Naive thymus-derived CD4-positive, alpha-beta T cell (primary cell): ENCODE results near the gene KLHL4. TPM values are rescaled to one million over a fixed set of nuclear protein-coding genes. Genes with fewer than 3 reads are reported as not detected.
"Not testable (repeated sequence)": the region's sequence is repeated elsewhere in the genome, so short reads cannot be mapped to it uniquely, and the experiment has no call there.

Source experiments
- ATAC-seq: fragments of 150-1000 bp; cut with Tn5 transposase; 2 replicates; pipeline ENCODE4 v1.10.0; 2021; ENCODE audit warnings: mild to moderate bottlenecking, moderate library complexity
- CTCF ChIA-PET: fragments of 350-600 bp; sonication (Branson Sonifier 250); formaldehyde crosslinking; loops from one replicate; lab custom pipeline; 2021; ENCODE audit warnings: antibody characterized with exemption; lab: Charles Lee
- POLR2A ChIA-PET: fragments of 350-600 bp; sonication (Branson Sonifier 250); formaldehyde crosslinking; loops from one replicate; lab custom pipeline; 2021; ENCODE audit warnings: antibody characterized with exemption, inconsistent platforms; lab: Charles Lee
- DNase-seq, 9 donors: peaks; one replicate each; pipeline versions ENCODE4 v3.0.0 to v3.0.0-alpha.2; 2020 to 2022; ENCODE audit warnings: mixed read lengths in 1 of 9
- H3K27ac ChIP-seq: one replicate; pipeline ENCODE4 v1.7.0; 2013; ENCODE audit warnings: mild to moderate bottlenecking, low read depth, low read length, moderate library complexity
- H3K27me3 ChIP-seq, 2 donors: one replicate each; pipeline ENCODE4 v1.7.0; 2013; ENCODE audit warnings: low read length in 2 of 2, mild to moderate bottlenecking in 2 of 2, moderate library complexity in 2 of 2; ENCODE audit not compliant: control insufficient read depth in 2 of 2, insufficient read depth in 2 of 2
- H3K36me3 ChIP-seq, 3 experiments: 1 replicate in 2 of 3; 2 replicates in 1 of 3; pipeline ENCODE4 v1.7.0; 2013; ENCODE audit warnings: low read length in 3 of 3, mild to moderate bottlenecking in 3 of 3, moderate library complexity in 1 of 3; ENCODE audit not compliant: insufficient read depth in 3 of 3, control insufficient read depth in 2 of 3
- H3K4me1 ChIP-seq, 2 donors: one replicate each; pipeline ENCODE4 v1.7.0; 2013; ENCODE audit warnings: low read length in 2 of 2, mild to moderate bottlenecking in 2 of 2, moderate library complexity in 1 of 2; ENCODE audit not compliant: control insufficient read depth in 2 of 2, insufficient read depth in 2 of 2
- H3K4me3 ChIP-seq: 2 replicates; pipeline ENCODE4 v1.7.0; 2013; ENCODE audit warnings: mild to moderate bottlenecking, low read length
- H3K9me3 ChIP-seq, 3 experiments: 1 replicate in 2 of 3; 2 replicates in 1 of 3; pipeline ENCODE4 v1.7.0; 2013; ENCODE audit warnings: low read length in 3 of 3; ENCODE audit not compliant: control insufficient read depth in 2 of 3
- H3K27ac Mint-ChIP-seq, 9 donors: one replicate each; pipeline ENCODE4 v1.8.0; 2020 to 2022; ENCODE audit warnings: mixed read lengths in 9 of 9, mild to moderate bottlenecking in 8 of 9, moderate library complexity in 5 of 9, inconsistent platforms in 2 of 9
- H3K27me3 Mint-ChIP-seq, 5 donors: one replicate each; pipeline ENCODE4 v1.8.0; 2021 to 2022; ENCODE audit warnings: mixed read lengths in 5 of 5, mild to moderate bottlenecking in 1 of 5
- H3K36me3 Mint-ChIP-seq, 5 donors: one replicate each; pipeline ENCODE4 v1.8.0; 2020 to 2022; ENCODE audit warnings: mixed read lengths in 5 of 5, mild to moderate bottlenecking in 3 of 5, inconsistent platforms in 1 of 5
- H3K4me1 Mint-ChIP-seq, 7 donors: one replicate each; pipeline ENCODE4 v1.8.0; 2020 to 2022; ENCODE audit warnings: mixed read lengths in 7 of 7, mild to moderate bottlenecking in 3 of 7, inconsistent platforms in 1 of 7
- H3K4me3 Mint-ChIP-seq, 10 donors: one replicate each; pipeline ENCODE4 v1.8.0; 2020 to 2022; ENCODE audit warnings: mild to moderate bottlenecking in 10 of 10, mixed read lengths in 10 of 10, moderate library complexity in 6 of 10, inconsistent platforms in 2 of 10
- H3K9me3 Mint-ChIP-seq, 11 donors: one replicate each; pipeline ENCODE4 v1.8.0; 2020 to 2022; ENCODE audit warnings: mixed read lengths in 11 of 11, mild to moderate bottlenecking in 4 of 11, inconsistent platforms in 1 of 11, moderate library complexity in 1 of 11
- intact Hi-C, 2 donors: fragments of 100-400 bp; cut with micrococcal nuclease; formaldehyde crosslinking; loops; one replicate each; pipeline ENCODE4 v1.15.1; 2023
- polyA plus RNA-seq, 2 donors: library from polyadenylated mRNA; unstranded; fragments of 300-500 nt; fragmentation: Illumina TruSeq; gene quantifications; one replicate each; pipeline ENCODE4 v1.2.3, GENCODE V29; 2021
- total RNA-seq, 6 experiments: library from RNA in 5 of 6; stranded (reverse) in 5 of 6; gene quantifications; 1 replicate in 5 of 6; 2 replicates in 1 of 6; pipeline ENCODE4 v1.2.3 and lab custom pipeline; 2021 to 2026

The KLHL4 gene
- total and polyA plus RNA-seq, 7 experiments from 2014 or later = 0.02 TPM; not detected in 6

GRCh38 chrX:87634361-87634760 is 116.8 kb downstream of the KLHL4 start:
- Mint-ChIP-seq H3K27me3 (no peaks in the 10 kb centered on the region), H3K4me1 (no peaks in the 10 kb centered on the region), H3K36me3 (no peaks in the 10 kb centered on the region), H3K9me3 (peaks cover 0 to 2% (median 0%) of the 10 kb centered on the region in 11 donors), H3K4me3 (no peak overlapping the region), H3K27ac (no peak overlapping the region)
- Histone ChIP-seq H3K4me3 (no peak overlapping the region), H3K27me3 (no peaks in the 10 kb centered on the region), H3K4me1 (no peaks in the 10 kb centered on the region), H3K9me3 (no peaks in the 10 kb centered on the region), H3K36me3 (no peaks in the 10 kb centered on the region), H3K27ac (no peak overlapping the region)
- ATAC-seq (no peak), DNase-seq (no peak)
- POLR2A ChIA-PET = no interaction called here
- intact Hi-C loops = no loop called here
- CTCF ChIA-PET = no interaction called here

GRCh38 chrX:87636533-87636932 is 118.9 kb downstream of the KLHL4 start:
- Mint-ChIP-seq H3K9me3 (peaks cover 0 to 7% (median 0%) of the 10 kb centered on the region in 11 donors), H3K27ac (no peak overlapping the region), H3K36me3 (no peaks in the 10 kb centered on the region), H3K4me1 (no peaks in the 10 kb centered on the region), H3K27me3 (no peaks in the 10 kb centered on the region), H3K4me3 (no peak overlapping the region)
- H3K36me3 ChIP-seq = no peaks in the 10 kb centered on the region
- H3K9me3 ChIP-seq = no peaks in the 10 kb centered on the region
- no peak overlapping the region for H3K4me3 ChIP-seq
- ATAC-seq = no peak
- H3K4me1 ChIP-seq = no peaks in the 10 kb centered on the region
- no peaks in the 10 kb centered on the region for H3K27me3 ChIP-seq
- DNase-seq = no peak
- H3K27ac ChIP-seq = no peak overlapping the region
- ChIA-PET CTCF (no interaction called here), POLR2A (no interaction called here)
- intact Hi-C loops = no loop called here

- H3K36me3 ChIP-seq, intact Hi-C loops, POLR2A ChIA-PET, H3K4me1 Mint-ChIP-seq, H3K27ac Mint-ChIP-seq, H3K27me3 ChIP-seq, H3K9me3 ChIP-seq, H3K27me3 Mint-ChIP-seq, H3K36me3 Mint-ChIP-seq, ATAC-seq, H3K4me3 ChIP-seq, H3K4me3 Mint-ChIP-seq, CTCF ChIA-PET, H3K4me1 ChIP-seq, DNase-seq, H3K27ac ChIP-seq: not testable (repeated sequence)
- peaks cover 0 to 19% (median 4%) of the 10 kb centered on the region in 11 donors for H3K9me3 Mint-ChIP-seq
These were observed 123.8 kb downstream of the KLHL4 start for GRCh38 chrX:87641439-87641838.

GRCh38 chrX:87661761-87662160 is 144.2 kb downstream of the KLHL4 start:
- Mint-ChIP-seq H3K27ac (no peak overlapping the region), H3K36me3 (no peaks in the 10 kb centered on the region), H3K4me1 (no peaks in the 10 kb centered on the region), H3K27me3 (no peaks in the 10 kb centered on the region), H3K4me3 (no peak overlapping the region), H3K9me3 (peaks cover 0 to 2% (median 0%) of the 10 kb centered on the region in 11 donors)
- CTCF ChIA-PET = no interaction called here
- no peak for DNase-seq
- Histone ChIP-seq H3K27ac (no peak overlapping the region), H3K4me1 (no peaks in the 10 kb centered on the region), H3K9me3 (no peaks in the 10 kb centered on the region), H3K4me3 (no peak overlapping the region), H3K27me3 (no peaks in the 10 kb centered on the region), H3K36me3 (no peaks in the 10 kb centered on the region)
- ATAC-seq = no peak
- POLR2A ChIA-PET = no interaction called here
- intact Hi-C loops = loop anchor here in 1 of 2 donors (10.0 kb wide), 1 partner anchor 1527 kb away; no protein-coding TSS in a partner anchor

GRCh38 chrX:87663421-87663820 is 145.8 kb downstream of the KLHL4 start:
- no peaks in the 10 kb centered on the region for H3K4me1 ChIP-seq
- Mint-ChIP-seq H3K4me3 (no peak overlapping the region), H3K9me3 (no peaks in the 10 kb centered on the region), H3K27me3 (no peaks in the 10 kb centered on the region), H3K27ac (no peak overlapping the region), H3K36me3 (no peaks in the 10 kb centered on the region), H3K4me1 (no peaks in the 10 kb centered on the region)
- H3K36me3 ChIP-seq = no peaks in the 10 kb centered on the region
- no peaks in the 10 kb centered on the region for H3K27me3 ChIP-seq
- no peaks in the 10 kb centered on the region for H3K9me3 ChIP-seq
- POLR2A ChIA-PET = no interaction called here
- no peak overlapping the region for H3K27ac ChIP-seq
- ATAC-seq = no peak
- CTCF ChIA-PET = no interaction called here
- DNase-seq = no peak
- intact Hi-C loops = loop anchor here in 1 of 2 donors (10.0 kb wide), 1 partner anchor 1529 kb away; no protein-coding TSS in a partner anchor
- H3K4me3 ChIP-seq = no peak overlapping the region

- H3K4me3 Mint-ChIP-seq = no peak overlapping the region
- Histone ChIP-seq H3K4me3 (no peak overlapping the region), H3K27me3 (no peaks in the 10 kb centered on the region), H3K27ac (no peak overlapping the region), H3K4me1 (no peaks in the 10 kb centered on the region), H3K36me3 (no peaks in the 10 kb centered on the region), H3K9me3 (no peaks in the 10 kb centered on the region)
- ChIA-PET CTCF (no interaction called here), POLR2A (no interaction called here)
- DNase-seq (no peak), ATAC-seq (no peak)
- H3K4me1 Mint-ChIP-seq = no peaks in the 10 kb centered on the region
- intact Hi-C loops = loop anchor here in 1 of 2 donors (10.0 kb wide), 1 partner anchor 1530 kb away; no protein-coding TSS in a partner anchor
- H3K9me3 Mint-ChIP-seq = no peaks in the 10 kb centered on the region
- no peaks in the 10 kb centered on the region for H3K27me3 Mint-ChIP-seq
- H3K36me3 Mint-ChIP-seq = no peaks in the 10 kb centered on the region
- H3K27ac Mint-ChIP-seq = no peak overlapping the region
These were observed 146.8 kb downstream of the KLHL4 start for GRCh38 chrX:87664381-87664780.

- DNase-seq = no peak
- POLR2A ChIA-PET = no interaction called here
- no peaks in the 10 kb centered on the region for H3K4me1 Mint-ChIP-seq
- no peak overlapping the region for H3K4me3 ChIP-seq
- CTCF ChIA-PET = no interaction called here
- H3K27me3 ChIP-seq = no peaks in the 10 kb centered on the region
- H3K9me3 Mint-ChIP-seq = peaks cover 0 to 5% (median 0%) of the 10 kb centered on the region in 11 donors
- no peaks in the 10 kb centered on the region for H3K36me3 Mint-ChIP-seq
- H3K4me3 Mint-ChIP-seq = no peak overlapping the region
- no peaks in the 10 kb centered on the region for H3K9me3 ChIP-seq
- H3K36me3 ChIP-seq = no peaks in the 10 kb centered on the region
- intact Hi-C loops = no loop called here
- H3K27ac ChIP-seq = no peak overlapping the region
- no peaks in the 10 kb centered on the region for H3K27me3 Mint-ChIP-seq
- H3K27ac Mint-ChIP-seq = no peak overlapping the region
- H3K4me1 ChIP-seq = no peaks in the 10 kb centered on the region
- ATAC-seq = no peak
These were observed 162.2 kb downstream of the KLHL4 start for GRCh38 chrX:87679849-87680248.
